HG02852 (cell line): ENCODE results near the gene OTOA.
A peak's percentile ranks its signal among the peaks of the same experiment; 100 is the strongest.
"Not testable (repeated sequence)": the region's sequence is repeated elsewhere in the genome, so short reads cannot be mapped to it uniquely, and the experiment has no call there.

Experiments
- ATAC-seq: cut with Tn5 transposase; IDR thresholded peaks from one replicate; pipeline ENCODE4 v1.9.1; 2021; ENCODE audit warnings: mild to moderate bottlenecking, moderate library complexity; ENCODE audit not compliant: unreplicated experiment

The OTOA gene

DNA sequence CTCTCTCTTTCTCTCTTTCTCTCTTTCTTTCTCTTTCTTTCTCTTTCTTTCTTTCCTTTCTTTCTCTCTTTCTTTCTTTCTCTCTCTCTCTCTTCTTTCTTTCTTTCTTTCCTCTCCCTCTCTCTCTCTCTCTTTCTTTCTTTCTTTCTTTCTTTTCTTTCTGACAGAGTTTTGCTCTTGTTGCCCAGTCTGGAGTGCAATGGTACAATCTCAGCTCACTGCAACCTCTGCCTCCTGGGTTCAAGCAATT lies 50.5 kb downstream of the OTOA start:
- ATAC-seq: not testable (repeated sequence)

DNA sequence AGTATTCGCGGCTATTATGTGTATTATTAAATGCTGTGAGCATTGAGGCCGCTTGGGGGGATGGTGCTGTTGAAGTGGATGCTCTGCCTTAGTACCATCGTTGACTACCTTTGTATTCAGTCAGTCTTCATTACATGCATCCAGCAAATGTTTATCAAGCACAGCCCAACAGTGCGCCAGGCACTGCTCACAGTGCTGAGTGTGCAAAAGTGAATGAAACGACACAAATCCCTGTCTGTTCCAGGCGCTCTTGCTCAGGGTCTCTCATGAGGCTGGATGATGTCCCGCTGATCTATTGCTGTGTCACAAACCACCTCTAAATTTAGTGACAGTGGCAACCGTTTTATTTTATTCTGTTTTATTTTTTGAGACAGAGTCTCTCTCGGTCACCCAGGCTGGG lies 53.8 kb downstream of the OTOA start:
- no peak for ATAC-seq

GRCh38 chr16:21719283-21719682 lies 55.5 kb downstream of the OTOA start:
- no peak for ATAC-seq

DNA sequence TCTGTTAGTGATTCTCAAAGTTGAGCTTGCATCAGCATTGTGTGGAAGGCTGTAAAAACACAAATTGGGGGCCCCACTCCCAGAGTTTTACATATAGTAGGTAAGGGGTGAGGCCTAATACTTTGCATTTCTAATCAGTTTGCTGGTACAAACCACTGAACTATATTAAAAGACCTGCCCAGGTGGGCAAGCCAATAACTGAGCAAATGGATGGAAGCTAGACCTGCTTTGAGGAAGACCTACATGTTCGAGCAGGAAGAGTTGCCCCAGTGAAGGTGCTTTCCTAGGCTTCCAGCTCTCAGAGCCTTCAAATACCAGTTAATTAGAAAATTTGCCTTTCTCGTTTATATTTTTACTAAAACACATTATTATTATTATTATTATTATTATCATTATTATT lies 56.8 kb downstream of the OTOA start:
- no peak for ATAC-seq

GRCh38 chr16:21722771-21723455 lies 59.1 kb downstream of the OTOA start:
- no peak for ATAC-seq

DNA sequence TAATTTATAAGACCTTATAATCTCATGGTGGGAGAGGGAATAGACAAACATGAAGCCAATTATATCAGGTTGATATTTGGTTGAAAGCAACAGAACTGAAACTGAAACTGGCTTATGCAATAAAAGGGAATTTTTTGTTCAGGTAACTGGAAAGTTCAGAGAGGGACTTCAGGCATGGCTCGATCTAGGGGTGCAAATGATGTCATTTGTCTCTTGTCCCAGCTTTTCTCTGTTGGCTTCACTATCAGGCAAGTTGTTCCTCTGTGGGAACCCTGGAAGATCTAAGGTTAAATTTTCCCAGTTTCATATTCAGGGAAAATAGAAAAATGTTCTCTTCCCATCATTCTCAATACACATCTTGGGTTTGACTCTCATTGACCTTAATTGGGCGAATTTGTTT lies 59.8 kb downstream of the OTOA start:
- no peak for ATAC-seq

GRCh38 chr16:21727344-21727743 lies 63.6 kb downstream of the OTOA start:
- ATAC-seq: no peak

DNA sequence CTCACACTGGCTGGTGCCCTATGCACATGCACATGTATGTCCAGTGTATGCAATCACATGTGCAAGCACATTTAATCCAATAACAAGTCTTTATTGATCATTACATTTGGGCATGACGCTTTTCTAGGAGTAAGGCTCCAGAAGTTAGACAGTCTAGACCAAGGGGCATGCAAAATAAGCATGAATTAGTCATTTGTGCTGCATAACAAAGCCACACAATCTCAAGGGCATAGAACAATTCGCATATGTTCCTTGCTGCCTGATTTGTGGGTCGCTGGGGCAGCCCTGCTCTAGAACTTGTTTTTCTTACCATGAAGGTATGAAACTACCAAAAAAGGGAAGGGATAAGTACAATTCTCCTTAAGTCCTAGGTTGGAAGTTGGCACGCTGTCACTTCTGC lies 67.5 kb downstream of the OTOA start:
- not testable (repeated sequence) for ATAC-seq

DNA sequence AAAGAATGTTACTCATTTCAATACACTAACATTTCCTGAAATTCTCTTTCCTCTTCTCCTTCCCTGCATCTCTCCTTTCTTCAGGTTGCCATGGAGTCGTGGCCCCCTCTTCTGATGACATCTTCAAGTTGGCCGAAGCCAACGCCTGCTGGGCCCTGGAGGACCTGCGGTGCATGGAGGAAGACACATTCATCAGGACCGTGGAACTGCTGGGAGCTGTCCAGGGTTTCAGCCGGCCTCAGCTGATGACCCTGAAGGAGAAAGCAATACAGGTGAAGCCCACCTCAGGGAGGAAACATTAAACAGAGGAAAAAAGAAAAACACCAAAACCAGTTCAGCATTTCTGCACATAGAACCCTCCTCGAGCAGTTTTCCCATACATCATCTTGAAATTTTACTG lies 76.9 kb downstream of the OTOA start:
- ATAC-seq: not testable (repeated sequence)

DNA sequence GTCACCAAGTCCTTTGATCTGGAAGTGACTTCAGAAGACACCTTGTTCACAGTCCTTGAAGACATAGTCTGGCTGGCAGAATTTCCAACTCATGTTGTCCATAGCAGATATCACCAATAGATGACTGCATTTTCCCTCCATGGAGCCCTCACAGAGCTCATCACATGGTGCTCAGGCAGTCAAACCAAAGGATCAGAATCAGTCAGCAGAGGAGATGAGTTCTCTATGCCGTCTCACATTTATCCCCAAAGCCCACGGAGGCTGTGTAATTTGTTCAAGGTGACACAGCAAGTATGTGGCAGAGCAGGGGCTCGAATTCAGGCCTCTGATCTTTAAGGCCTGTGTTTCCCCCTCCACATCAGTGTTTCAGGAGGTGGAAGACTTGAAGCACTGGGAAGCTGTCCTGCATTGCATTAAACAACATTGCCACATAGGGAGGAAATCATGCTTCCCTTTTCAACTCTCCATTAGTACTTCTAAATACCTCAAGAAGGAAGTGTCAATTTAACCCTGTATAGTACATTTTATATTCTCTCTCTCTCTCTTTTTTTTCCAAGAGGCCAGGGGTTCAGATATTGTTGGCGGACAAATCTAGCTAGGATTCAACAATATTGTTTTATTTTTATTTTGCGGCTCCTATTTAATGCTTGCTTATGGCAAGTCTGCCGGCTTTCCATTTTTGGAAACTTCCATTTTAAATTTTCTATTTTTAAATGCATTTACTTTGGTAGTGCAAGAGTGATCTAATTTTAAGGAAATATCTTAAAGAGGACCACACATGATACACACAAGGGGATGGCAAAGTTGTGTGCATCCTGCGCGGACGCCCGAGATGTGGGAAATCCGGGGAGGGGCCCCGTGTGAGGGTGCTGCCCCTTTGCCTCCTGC lies 92.7 kb downstream of the OTOA start:
- not testable (repeated sequence) for ATAC-seq

DNA sequence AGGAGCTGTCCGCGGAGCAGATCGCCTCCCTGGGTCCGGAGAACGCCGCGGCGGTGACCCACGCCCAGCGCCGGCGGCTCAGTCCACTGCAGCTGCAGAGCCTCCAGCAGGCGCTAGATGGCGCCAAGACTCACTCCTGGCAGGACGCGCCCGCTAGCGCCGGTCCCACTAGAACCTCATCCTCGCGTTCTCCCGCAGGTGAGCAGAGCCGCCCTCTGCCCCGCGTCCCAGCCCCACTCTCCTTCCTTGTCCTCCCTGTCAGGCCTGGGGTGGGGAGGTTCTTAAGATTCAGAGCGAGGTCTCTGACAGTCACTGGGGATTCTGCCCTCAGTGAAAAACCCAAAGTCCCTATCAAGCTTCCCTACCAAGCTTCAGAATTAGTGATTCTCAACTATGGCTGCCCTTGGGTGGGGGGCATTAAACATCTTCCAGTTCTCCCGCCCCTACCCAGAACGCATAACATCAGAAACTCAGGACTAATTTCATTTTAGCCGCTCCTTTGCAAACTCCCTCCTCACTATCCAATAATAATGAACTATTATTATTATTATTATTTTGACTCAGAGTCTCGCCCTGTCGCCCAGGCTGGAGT lies 93.4 kb downstream of the OTOA start:
- peak; percentile 82 for ATAC-seq

DNA sequence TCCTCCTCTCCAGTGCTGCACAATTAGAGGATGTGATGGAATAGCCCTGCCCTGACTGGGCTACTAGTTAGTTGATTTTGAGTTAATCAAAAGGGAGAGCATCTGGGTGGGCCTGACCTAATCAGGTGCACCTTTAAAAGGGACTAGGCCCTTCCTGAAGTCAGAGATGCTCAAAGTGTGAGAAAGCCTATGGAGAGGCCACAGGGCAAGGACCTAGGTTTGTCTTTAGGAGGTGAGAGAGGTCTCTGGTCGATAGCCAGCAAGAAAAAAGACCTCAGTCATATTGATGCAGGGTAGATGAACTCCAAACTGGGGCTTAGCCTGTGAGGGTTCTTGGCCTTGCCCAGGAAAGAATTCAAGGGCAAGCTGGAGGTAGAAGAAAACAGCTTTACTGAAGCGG lies 104.5 kb downstream of the OTOA start:
- not testable (repeated sequence) for ATAC-seq

DNA sequence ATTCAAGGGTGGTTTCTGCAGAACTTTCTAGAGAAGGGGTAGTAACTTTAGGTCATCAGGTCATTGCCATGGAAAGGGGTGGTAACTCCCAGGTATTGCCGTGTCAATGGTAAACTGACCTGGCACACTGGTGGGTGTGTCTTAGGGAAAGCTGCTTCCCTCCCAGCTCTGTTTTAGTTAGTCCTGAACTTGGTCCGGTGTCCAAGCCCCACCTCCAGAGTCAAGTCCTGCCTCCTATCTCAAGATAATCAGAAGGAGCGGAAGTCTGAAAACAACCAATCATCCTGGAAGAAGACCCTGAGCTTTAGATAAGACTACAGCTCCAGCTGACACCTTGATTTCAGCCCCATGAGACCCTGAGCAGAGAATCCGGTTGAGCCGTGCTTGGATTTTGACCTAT lies 105.0 kb downstream of the OTOA start:
- not testable (repeated sequence) for ATAC-seq

DNA sequence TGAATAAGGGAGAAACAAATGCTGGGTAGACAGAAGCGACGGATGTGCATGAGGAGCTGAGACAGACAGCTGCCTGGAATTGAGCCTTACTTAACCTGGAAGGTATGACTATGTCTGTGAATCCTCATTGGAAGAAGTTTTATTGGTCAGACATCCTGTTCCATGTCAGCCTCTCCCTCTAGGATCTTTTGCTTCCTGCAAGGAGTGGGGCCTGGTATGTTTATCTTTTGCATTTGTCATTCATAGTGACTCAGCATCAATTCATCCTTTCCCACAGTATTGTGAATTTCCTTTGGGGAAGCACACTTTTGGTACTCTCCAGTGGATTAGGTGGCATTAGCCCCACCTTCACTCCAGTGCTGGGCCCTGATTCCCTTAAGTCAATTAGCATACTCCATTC lies 105.5 kb downstream of the OTOA start:
- not testable (repeated sequence) for ATAC-seq

- ATAC-seq: not testable (repeated sequence)
Measured at GRCh38 chr16:21770584-21770983, 106.8 kb downstream of the OTOA start.

DNA sequence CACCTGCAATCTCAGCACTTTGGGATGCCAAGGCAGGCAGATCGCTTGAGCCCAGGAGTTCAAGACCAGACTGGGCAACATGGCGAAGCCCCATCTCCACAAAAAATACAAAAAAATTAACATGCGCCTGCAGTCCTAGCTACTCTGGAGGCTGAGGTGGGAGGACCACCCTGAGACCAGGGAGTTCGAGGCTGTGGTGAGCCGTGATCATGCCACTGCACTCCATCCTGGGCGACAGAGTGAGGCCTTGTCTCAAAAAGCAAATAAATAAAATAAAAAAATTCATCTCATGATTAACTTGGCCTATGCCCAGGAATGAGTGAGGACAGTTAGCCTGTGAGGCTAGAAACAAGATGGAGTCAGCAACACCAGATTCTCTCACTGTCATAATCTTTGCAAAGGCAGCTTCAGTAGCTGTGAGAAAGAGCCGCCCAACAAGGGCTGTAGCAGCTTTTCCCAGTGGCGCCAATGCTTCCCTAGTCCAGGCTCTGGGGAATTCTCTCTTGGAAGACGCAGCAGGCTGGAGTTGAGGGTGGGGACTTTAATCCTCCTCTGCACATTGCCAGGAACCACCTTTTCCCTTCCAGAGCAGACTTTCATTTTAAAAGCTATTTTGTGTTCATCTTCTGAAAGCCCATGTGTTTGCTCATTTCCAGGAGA lies 108.9 kb downstream of the OTOA start:
- ATAC-seq: not testable (repeated sequence)

GRCh38 chr16:21773207-21773553 lies 109.4 kb downstream of the OTOA start:
- ATAC-seq: not testable (repeated sequence)

GRCh38 chr16:21780525-21780924 lies 116.8 kb downstream of the OTOA start:
- not testable (repeated sequence) for ATAC-seq

- not testable (repeated sequence) for ATAC-seq
Measured at GRCh38 chr16:21790506-21790905, 126.7 kb downstream of the OTOA start.

DNA sequence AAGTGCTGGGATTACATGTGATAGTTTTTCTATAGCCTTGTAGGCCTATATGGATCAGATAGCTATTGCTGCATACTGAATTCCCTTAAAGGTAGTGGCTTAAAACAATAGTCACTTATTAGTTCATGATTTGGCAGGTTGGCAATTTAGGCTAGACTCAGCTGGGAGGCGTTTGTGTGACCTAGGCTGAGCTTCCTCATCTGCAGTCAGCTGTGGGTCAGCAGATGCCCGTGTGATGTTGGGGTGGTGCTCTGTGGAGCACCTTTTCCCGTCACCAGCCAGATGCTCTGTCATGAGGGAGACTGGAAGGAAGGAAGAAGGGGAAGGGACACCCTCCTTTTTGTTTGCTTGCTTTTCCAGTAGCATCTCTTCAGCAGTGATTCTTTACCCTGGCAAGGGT lies 129.5 kb downstream of the OTOA start:
- ATAC-seq: not testable (repeated sequence)

GRCh38 chr16:21798601-21799000 lies 134.8 kb downstream of the OTOA start:
- not testable (repeated sequence) for ATAC-seq
